Endometrium (tissue), 2 donors: ENCODE data around the gene ZNF526.

ENCODE experiments used
- FAIRE-seq: peaks from 2 replicates; lab custom pipeline; 2012; peaks lifted over from hg19 to GRCh38; lab: Jason Lieb, UNC
- donor health status: control.
- donor health status: control.

ZNF526 gene, protein sequence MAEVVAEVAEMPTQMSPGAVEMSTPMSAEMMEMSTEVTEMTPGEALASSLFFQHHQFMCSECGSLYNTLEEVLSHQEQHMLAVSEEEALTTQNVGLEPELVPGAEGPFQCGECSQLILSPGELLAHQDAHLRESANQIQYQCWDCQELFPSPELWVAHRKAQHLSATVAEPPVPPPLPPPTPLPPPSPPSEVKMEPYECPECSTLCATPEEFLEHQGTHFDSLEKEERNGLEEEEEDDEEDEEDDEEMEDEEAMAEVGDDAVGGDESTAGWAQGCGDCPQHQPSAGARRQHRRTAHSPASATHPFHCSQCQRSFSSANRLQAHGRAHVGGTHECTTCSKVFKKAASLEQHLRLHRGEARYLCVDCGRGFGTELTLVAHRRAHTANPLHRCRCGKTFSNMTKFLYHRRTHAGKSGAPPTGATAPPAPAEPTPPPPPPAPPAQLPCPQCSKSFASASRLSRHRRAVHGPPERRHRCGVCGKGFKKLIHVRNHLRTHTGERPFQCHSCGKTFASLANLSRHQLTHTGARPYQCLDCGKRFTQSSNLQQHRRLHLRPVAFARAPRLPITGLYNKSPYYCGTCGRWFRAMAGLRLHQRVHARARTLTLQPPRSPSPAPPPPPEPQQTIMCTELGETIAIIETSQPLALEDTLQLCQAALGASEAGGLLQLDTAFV

DNA sequence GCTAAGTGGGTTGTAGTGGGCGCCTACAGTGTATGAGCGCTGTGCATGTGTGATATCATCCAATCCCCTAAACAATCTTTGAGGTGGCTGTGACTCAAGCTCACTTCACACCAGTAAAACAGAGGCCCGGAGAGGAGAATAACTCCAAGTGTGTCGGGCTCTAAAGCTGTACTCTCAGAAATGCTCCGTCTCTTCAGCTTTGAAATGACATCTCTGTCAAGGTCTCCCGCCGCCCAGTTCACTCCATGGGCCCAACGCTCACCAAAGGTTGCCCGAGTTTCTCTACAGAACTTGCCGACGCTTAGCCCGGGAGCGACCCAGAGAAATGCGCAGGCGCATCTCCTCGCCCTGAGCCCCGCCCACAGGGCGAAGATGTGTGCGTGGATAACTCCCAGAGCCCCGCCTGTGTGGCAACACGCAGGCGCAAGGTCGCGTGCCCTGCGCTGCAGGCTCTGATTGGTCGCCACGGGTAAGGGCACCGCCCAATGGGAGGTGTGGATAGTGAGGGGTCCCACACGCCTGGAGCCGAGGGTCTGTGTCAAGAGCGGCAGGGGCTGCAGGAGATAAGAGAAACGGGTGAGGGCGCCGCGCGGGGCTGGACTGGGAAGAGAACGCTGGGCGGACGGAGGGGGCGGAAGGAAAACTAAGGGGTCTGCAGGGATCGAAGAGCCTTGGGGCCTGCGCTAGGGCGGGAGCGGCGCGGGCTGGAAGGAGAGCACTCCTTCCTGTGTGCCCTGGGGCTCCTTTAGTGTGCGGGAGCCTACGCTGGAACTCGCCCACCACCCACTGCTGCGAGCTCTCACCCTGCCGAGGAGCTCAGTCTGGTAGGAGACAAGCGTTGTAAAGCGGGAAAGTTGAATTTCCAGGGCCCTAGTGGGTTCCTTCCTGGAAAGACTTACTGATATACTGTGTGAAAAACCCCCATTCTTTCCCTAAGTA, at the start of gene ZNF526:
Gene ZNF526 (plus strand): TSS at position 501 of the 939 bp plus-strand sequence. CDS start 4,092 bp downstream, outside the sequence.
- FAIRE-seq: peak; percentile 88

DNA sequence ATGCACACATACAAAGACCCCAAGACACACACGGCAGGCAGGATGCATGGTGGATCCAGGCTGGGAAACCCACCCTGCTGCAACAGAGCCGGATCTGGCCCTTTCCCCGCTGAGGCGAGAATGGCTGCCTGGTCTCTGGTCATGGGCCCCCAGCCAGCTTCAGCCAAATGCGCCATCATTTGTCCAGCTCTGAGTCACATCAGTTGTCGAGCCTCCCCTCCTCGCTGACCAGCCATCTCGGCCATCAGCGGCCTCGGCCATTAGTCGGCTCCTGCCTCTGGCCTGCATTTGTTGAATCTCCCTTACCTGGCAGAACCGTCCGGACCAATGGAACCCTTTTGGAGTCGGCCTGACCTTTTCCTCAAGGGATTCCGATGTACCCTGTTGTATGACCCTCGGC, 49.4 kb upstream of the ZNF526 start:
- FAIRE-seq: no peak

DNA sequence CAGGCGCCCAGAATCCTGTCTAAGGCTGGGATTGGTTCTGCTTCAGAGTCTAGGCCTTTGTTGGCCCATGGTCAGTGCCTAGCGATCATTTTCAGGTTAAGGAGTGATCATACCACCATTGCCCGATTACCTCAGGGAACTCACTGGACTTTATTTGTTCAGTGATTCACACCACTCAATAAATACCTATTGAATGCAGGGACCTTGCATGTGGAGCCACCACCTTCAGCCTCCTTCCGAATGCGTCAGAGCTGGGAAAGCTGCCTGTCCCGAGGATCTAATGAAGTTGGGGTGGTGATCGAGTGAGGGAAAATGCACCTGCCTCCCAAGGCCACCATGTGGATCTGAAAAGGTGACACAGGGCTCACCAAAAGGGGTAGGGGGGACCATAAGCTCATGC, 47.9 kb upstream of the ZNF526 start:
- no peak for FAIRE-seq

DNA sequence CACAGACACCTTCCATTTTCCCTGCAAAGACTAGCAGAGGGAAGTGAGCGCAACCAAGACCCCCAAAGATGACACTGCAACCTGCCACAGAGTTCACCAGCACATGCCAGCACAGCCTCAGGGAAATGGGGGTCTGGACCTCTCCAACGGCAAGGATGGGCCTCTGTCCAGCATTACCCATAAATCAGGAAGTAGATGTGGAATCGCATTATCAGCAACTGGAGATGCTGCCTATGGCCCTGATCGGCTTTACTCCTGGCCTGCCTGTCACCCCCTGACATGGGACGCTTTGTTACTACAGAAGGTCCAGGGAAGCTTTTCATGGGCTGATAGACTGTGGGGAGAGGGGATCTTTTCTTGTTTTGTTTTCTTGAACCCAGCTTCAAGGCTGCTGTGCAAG, 46.4 kb upstream of the ZNF526 start:
- FAIRE-seq: no peak

DNA sequence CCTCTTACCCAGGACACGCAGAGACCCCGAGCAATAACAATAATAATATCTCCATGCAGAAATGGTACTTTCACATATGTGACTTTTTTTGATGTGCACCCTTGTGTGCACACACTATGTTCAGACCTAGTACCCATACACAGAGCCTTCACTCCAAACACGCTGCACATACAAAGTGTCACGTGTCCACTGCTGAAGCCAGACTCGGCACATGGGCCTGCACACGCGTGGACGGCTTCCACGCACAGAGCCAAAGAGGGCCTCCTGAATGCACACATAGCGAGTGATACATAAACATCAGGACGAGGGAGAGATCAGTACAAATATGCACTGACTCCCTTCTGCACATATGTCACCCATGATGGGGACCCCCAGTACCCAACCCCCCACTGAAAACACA, 45.9 kb upstream of the ZNF526 start:
- no peak for FAIRE-seq

DNA sequence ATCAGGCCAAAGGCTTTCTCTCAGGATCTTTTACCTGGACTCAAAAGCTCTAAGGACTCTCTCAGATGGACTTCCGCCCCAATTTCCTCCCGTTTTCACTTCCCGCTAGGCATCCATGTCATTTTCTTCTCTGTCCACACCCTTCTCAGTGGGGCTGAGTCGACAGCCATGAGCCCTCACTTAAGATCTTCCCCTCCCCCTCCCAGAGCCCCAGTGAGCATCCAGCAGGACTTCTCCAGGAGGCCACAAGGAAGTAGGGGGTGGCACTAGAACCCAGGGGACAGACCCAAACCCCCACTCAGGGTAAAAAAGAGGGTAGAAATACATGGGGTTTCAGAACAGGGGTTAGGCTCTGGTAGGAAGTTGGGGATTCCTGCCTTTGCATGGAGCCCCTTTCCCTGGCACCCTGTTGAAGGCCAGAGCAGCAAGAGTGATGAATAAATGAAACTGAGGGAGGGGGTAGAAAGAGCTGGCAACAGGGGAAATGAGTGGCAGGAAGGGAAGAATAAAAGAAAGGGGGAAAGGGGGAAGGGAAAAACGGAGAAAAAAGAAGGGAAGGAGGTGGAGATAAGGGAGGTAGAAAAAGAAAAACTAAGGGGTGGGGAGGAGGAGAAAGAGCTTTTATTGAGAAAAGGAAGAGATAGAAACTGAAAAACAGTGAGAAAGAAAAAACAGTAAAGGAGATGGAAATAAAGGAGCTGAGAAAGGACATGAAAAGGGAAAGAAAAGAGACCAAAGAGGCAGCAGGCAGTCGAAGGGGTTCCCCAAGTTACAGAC, 45.0 kb upstream of the ZNF526 start:
- FAIRE-seq: no peak

DNA sequence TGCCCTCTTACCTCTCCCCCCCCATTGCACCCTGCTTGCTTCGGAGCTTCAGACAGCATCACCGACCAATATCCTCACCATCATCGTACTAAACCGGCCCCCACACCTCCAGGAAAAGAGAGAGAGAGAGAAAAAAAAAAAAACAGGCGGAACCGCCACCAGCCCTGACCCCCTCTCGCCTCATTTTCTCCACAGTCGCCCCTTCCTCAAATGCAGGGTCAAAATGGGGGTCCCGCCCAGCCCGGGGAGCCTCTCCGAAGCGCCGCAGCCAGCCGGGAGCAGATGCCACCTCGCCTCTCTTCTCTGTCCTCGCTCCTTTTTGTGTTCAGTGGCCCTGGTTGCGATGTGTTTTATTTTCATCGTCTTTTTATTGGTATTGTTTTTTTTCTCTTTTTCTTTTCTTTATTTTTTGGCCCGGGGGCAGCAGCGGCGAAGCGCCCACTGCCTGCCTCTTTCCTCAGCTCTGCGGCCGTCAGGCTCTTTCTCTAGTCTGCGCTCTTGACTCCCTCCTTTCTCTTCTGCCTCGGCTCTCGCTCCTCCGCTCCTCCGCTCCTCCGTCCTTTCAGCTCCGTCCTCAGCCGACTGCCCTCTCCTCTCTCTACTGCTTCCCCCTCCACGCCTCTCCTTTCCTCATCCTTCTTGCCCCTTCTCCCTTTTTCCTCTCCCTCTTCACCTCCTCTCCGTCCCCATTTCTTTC, 44.0 kb upstream of the ZNF526 start:
- FAIRE-seq: no peak

DNA sequence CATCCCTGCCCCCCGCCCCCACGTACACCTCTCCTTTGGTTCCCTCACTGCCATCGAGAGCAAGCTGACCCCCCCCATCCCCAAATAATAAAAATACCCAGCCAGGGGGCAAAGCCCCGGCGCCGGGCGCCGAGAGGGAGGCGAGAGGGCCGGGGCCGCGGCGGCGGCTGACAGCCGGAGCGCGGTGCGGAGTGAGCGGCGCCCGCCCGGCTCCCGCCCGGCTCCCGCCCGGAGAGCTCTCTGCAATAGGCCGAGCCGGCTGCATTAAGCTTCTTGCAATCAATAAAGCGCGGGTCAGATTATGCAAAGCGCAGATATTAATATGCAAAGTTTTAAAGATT, 43.5 kb upstream of the ZNF526 start:
- FAIRE-seq: no peak

DNA sequence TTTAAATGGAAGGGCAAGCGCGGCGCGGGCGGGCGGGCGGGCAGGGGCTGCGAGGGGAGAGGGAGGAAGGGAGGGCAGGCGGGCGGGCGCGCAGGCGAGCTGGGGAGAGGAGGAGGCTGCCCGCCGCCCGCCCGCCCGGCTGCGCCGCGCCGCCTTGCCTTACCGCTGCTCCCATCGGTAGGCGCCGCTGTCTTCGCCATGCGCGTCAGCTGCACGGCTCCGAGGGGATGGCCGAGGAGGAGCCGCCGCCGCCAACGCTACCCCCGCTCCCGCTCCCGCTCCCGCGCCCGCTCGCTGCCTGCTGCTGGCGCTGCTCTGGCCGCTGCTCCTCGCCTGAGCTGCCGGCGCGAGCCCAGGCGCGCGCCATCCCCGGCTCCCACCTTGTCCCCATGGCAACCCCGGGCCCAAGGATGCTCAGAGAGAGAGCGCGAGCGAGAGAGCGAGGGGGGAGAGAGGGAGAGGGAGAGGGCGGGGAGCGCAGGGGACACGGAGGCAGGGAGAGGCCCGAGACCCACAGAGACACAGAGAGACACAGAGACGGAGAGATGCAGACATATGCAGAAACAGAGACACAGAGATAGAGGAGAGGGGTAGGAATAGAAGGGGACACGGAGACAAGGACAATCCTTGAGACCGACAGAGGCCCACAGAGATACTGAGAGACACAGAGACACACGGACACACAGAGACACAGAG, 43.0 kb upstream of the ZNF526 start:
- no peak for FAIRE-seq

DNA sequence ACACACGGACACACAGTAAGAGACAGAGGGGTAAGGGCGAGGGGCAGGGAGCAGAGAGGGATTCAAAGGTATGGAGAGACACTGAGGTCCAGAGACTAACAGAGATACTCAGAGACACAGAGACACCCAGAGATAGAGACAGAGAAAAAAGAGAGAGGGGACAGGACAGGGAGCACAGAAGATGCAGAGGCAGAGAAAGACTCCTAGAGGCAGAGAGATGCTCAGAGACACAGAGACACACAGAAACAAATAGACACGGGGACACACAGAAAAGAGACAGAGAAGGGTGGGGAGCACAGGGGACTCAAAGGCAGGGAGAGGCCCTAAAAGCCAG, 42.5 kb upstream of the ZNF526 start:
- no peak for FAIRE-seq

DNA sequence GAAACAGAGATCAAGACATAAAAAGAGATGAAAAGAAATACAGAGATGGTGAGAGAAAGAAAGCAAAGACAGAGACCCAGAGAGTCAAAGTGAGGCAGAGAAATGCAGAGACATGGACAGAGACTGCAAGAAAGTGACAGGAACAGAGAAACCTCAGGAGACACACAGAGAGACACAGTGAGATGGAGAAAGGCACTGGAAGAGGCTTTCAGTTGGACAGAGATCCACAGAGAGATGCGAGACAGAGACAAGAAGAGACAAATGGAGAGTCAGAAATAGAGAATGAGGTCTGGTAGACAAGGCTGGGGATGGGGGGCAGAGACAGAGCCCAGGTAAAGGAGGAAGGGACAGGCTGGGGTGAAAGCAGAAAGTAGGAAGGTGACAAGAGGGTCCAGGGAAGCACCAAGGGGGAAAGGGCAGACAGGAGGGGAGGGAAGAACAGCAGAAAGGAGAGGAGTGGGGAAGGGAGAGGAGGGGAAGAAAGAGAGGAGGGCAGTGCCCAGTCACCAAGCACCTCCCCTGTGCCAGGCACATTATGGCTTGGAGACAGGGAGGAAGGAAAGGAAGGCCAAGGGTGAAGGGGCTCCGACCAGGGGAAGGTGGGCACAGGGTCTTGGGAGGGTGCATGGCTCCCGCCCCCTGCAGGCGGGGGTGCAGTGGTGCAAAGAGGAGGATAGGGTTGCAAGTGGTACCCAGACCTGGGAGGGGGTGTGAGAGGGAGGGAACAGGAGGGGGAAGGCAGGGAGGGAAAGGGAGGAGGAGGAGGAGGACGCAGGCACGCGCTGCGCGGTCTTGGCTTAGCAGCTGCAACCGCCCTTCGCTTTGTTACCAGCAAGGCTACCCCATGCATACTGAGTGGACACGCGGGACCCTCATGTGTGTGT, 41.1 kb upstream of the ZNF526 start:
- FAIRE-seq: no peak

DNA sequence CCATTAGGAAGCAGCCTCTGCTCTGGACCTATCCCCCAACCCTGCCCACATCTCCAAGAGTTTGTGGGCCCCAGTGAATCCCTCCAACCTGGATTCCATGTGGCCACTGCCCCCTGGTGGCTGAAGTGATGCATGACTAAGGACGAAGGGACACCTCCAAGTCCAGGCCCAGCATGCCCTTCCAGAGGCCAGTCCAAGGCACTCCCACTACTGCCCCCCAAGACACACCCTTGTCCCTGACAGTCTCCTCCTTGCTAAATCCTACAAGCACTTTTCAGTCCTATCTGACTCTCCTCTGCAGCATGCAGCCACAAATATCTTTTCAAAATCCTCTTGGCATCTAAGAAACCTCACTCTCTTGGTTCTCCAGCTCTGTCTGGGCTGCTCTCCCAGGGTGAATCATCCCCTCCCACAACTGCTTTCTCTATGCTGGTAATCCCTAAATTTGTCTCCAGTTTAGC, 35.7 kb upstream of the ZNF526 start:
- no peak for FAIRE-seq

DNA sequence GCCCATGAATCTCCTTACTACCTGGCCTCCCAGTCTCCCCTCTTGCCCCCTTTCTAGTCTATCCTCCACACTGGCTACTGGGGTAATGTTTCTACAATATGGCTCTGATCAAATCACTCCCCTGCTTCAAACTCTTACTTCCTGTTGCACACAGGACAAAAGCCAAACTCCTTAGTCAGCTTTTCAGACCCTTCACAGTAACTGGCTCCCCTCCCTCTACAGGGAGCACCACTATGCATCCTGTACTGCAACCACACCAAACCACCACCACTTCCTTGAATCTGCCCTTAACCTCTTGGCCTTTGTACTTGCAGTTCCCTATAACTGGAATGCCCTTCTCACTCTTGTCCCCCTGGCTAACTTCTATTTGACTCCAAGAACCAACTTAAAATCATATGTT, 34.8 kb upstream of the ZNF526 start:
- no peak for FAIRE-seq

DNA sequence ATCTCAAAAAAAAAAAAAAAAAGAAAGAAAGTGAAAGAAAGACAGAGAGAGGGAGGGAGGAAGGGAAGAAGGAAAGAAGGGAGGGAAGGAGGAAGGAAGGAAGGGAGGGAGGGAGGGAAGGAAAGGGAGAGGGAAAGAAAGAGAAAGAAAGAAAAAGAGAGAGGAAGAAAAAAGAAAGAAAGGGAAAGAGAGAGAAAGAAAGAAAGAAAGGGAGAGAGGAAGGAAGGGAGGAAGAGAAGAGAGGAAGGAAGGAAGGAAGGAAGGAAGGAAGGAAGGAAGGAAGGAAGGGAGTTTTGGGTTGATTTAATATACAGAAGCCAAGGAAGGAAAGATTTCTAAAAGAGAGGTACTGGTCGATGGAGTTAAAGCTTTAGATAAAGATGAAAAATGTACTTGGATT, 31.4 kb upstream of the ZNF526 start:
- FAIRE-seq: no peak

DNA sequence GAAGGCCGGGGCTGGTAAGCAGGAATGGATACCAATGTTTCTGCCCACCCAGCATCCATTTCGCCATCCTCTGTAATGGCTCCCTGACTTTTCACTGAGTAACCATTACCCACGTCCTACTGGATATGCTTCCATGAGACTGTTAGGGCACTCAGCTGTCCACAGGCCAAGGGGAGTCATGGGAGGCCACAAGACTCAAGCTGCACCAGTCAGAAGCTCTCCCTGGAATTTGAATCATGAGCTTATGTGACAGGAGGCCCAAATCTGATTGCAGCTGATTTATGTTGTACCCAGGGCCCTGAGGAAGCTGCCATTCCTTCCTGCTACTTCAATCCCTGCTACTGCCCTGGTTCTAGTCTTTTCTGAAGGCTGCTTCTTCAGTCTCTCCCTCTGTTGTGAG, 31.0 kb upstream of the ZNF526 start:
- no peak for FAIRE-seq

DNA sequence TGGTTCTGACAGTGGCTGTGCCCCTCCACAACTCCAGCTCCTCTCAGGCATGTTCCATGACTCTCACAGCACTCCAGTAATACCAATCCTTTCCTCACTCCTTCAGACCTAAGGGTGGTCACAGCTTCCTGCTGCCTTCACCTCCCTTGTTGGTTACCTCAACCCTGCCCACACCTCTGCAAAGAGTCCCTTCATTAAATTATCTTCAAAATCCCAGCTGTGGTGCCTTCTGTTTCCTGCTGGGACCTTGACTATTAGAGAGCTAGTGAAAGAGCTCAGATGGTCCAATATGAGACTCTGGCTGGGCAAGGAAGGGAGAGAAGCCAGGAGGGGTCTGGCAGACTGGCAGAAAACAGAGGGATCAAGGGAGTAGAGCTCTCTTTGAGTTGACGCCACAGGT, 28.8 kb upstream of the ZNF526 start:
- FAIRE-seq: no peak

DNA sequence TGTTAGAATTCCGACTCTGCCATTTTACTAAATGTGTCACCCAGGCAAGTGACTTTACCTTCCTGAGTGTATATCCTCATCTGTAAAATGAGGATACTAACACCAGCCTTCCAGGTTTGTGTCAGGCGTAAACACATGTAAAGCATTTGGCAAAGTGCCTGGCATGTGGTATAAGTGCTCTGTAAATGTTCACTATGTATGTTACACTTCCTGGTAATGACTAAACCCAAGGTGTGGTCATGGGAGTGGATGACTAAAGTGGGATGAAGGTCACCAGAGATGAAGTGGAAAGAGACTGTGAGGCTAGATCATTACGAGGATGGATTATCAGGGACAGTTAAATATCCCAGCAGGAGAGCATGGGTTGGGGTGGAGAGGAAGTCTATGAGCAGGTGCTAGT, 28.3 kb upstream of the ZNF526 start:
- FAIRE-seq: no peak

DNA sequence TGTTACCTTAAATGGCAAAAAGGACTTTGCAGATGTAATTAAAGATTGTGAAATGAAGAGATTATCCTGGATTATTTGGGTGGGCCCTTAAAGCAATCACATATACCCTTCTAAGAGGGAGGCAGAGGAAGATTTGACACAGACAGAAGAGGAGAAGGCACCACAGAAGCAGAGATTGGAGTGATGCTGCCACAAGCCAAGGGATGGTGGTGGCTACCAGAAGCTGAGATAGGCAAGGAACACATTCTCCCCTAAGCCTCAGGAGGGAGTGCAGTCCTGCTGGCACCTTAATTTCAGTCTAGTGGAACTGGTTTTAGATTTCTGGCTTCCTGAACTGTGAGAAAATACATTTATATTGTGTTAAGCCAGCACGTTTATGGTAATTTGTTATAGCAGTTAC, 26.8 kb upstream of the ZNF526 start:
- FAIRE-seq: no peak

DNA sequence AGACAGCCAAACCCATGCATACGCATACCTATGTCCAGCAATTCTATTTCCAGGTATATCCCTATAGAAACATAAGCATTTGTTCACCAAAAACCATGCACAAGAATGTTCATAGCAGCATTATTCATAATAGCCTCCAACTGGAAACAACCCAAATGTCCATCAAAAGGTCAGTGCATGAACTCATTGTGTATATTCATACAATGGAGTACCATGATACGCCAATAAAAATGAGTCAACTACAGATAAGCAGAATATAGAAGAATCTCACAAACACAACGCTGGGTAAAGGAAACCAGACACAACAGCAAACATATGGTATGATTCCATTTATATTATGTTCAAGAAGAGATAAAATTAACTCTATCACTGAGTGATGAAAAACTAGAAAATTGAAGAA, 26.4 kb upstream of the ZNF526 start:
- no peak for FAIRE-seq
